CD1c-positive myeloid dendritic cell (primary cell): Measurements from ENCODE around the gene LGI4.

Experiments used
- DNase-seq: peaks from one replicate; pipeline ENCODE4 v3.0.0-alpha.2; 2016; ENCODE audit errors: extremely low spot score

The LGI4 gene

GRCh38 chr19:35134601-35135242, at the start of gene LGI4:
TSS of gene LGI4 (minus strand) at chr19:35135059. CDS start at chr19:35134680, 379 bp downstream.
- DNase-seq: no peak

- no peak for DNase-seq
Measured at GRCh38 chr19:35184267-35184666, 49.4 kb upstream of the LGI4 start.

GRCh38 chr19:35181387-35181786, 46.5 kb upstream of the LGI4 start:
- no peak for DNase-seq

- no peak for DNase-seq
Measured at GRCh38 chr19:35179830-35180229, 45.0 kb upstream of the LGI4 start.

- DNase-seq: peak; percentile 4
Measured at GRCh38 chr19:35178701-35179100, 43.8 kb upstream of the LGI4 start.

GRCh38 chr19:35177377-35178274, 42.8 kb upstream of the LGI4 start:
- no peak for DNase-seq

GRCh38 chr19:35176181-35176570, 41.3 kb upstream of the LGI4 start:
- DNase-seq: no peak

GRCh38 chr19:35174226-35174625, 39.4 kb upstream of the LGI4 start:
- no peak for DNase-seq

- DNase-seq: no peak
Measured at GRCh38 chr19:35171730-35172129, 36.9 kb upstream of the LGI4 start.

- no peak for DNase-seq
Measured at GRCh38 chr19:35170359-35171061, 35.7 kb upstream of the LGI4 start.

GRCh38 chr19:35169221-35169995, 34.5 kb upstream of the LGI4 start:
- no peak for DNase-seq

GRCh38 chr19:35168196-35168595, 33.3 kb upstream of the LGI4 start:
- no peak for DNase-seq

- DNase-seq: peak; percentile 47
Measured at GRCh38 chr19:35167251-35168119, 32.6 kb upstream of the LGI4 start.

- DNase-seq: no peak
Measured at GRCh38 chr19:35166100-35167063, 31.5 kb upstream of the LGI4 start.

- no peak for DNase-seq
Measured at GRCh38 chr19:35165200-35166058, 30.6 kb upstream of the LGI4 start.

GRCh38 chr19:35164418-35164817, 29.6 kb upstream of the LGI4 start:
- DNase-seq: no peak

- no peak for DNase-seq
Measured at GRCh38 chr19:35162471-35163326, 27.8 kb upstream of the LGI4 start.

- no peak for DNase-seq
Measured at GRCh38 chr19:35161434-35161743, 26.5 kb upstream of the LGI4 start.
